ENCODE data around the gene GABRG3.

DNA sequence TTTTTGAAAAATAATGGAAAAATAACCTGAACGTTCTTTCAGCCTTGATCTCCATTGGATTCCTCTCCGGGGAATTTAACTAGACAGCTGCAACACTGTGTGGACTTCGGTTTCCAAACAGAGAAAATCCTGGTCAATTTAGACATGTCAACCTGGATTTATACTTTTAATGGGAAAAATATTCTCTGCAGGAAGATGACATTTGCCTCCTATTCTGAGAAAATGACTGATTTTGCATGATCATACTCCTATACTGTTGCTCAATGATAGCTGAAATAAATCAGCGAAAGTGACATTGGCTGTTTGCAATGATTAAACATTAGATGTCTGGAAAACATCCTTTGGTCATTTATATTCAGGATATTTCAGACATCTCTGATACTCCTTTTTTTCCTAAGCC lies 94.8 kb downstream of the GABRG3 start:
- TF ChIP-seq POLR2A (IDR thresholded peaks at IDR 0.05) (no peak), CTCF (IDR thresholded peaks at IDR 0.05) (no peak)

Measured in adrenal gland (tissue), 5 donors.